GM15510 (cell line): ENCODE measurements around the gene RNASE8.

Experiments used
- POLR2A ChIP-seq: IDR thresholded peaks from 3 replicates; pipeline ENCODE4 v1.6.1; 2011; ENCODE audit warnings: borderline replicate concordance; ENCODE audit not compliant: insufficient read length; ENCODE audit errors: extremely low read depth

RNASE8 gene

GRCh38 chr14:21039585-21040369 is 17.8 kb upstream of the RNASE8 start:
- TF ChIP-seq POLR2A: no peak

DNA sequence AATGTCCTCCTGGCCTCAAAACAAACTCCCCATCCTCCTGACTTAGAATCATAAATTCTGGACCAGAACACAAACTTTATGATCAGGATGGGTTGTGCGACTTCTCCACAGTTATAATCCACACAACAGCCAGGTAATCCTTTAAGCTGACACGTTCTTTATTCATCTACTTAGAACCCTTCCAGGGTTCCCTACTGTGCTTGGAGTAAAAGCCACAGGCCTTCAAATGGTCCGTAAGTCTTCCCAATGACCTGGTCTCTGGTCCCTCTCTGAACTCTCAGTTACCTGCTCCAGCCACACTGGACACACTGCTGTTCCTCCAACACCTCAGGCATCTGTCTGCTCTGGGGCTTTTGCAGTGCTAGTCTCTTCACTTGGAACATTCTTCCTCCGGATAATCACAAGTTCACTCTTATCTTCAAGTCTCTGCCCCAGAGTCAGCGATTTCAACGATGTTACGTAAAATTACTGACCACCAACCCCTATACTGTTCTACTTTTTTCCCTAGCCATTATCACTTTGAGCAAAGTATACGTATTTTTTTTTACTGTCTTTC is 17.2 kb upstream of the RNASE8 start:
- TF ChIP-seq POLR2A: no peak

- no peak for TF ChIP-seq POLR2A
Measured at GRCh38 chr14:21041676-21042433, 15.8 kb upstream of the RNASE8 start, which contains the start of gene RNASE7. Gene RNASE7 (plus strand): TSS chr14:21042362. CDS start chr14:21042993, 631 bp downstream.

DNA sequence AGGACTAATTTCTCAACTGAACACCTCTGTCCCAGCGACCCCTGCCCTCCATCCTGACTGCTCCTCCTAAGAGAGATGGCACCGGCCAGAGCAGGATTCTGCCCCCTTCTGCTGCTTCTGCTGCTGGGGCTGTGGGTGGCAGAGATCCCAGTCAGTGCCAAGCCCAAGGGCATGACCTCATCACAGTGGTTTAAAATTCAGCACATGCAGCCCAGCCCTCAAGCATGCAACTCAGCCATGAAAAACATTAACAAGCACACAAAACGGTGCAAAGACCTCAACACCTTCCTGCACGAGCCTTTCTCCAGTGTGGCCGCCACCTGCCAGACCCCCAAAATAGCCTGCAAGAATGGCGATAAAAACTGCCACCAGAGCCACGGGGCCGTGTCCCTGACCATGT is 14.7 kb upstream of the RNASE8 start:
- TF ChIP-seq POLR2A: no peak

GRCh38 chr14:21043387-21043973 is 14.1 kb upstream of the RNASE8 start:
- no peak for TF ChIP-seq POLR2A

- no peak for TF ChIP-seq POLR2A
Measured at GRCh38 chr14:21043974-21044618, 13.5 kb upstream of the RNASE8 start.

GRCh38 chr14:21047378-21047781 is 10.2 kb upstream of the RNASE8 start:
- no peak for TF ChIP-seq POLR2A

GRCh38 chr14:21048638-21049037 is 9.0 kb upstream of the RNASE8 start:
- TF ChIP-seq POLR2A: no peak

DNA sequence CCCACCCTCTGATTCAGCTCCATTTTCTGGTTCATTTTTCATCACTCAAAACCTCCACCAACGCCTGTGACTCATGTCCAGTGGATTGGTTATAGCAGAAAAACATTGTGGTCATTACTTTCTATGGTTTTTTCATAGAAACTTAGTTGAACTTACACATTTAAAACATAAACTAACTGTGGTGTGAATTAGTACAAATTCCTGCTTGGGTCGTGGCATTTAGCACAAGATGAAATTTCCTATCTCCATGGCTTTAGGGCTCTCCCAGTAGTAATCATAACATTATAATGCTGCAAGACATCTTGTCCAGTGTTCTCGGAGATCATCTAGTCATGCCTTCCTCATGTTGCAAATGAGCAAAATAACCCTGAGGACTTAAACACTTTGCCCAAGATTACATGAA is 8.3 kb upstream of the RNASE8 start:
- TF ChIP-seq POLR2A: no peak

DNA sequence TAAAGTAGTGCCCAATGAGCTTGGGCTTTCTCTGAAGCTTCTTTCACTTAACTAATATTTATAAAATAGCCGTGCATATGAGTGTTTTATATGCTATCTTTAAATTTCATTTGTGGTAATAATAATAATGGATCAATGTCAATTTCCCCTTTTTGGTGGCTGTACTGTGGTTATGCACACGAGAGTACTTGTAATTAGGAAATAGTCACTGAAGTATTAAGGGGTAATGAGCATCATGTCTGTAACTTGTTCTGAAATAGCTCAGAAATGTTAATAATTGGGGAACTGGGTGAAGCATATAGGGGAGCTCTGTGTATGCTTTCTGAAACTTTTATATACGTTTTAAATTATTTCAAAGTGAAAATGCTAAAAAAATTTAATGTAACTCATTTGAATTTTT is 7.0 kb upstream of the RNASE8 start:
- TF ChIP-seq POLR2A: no peak

DNA sequence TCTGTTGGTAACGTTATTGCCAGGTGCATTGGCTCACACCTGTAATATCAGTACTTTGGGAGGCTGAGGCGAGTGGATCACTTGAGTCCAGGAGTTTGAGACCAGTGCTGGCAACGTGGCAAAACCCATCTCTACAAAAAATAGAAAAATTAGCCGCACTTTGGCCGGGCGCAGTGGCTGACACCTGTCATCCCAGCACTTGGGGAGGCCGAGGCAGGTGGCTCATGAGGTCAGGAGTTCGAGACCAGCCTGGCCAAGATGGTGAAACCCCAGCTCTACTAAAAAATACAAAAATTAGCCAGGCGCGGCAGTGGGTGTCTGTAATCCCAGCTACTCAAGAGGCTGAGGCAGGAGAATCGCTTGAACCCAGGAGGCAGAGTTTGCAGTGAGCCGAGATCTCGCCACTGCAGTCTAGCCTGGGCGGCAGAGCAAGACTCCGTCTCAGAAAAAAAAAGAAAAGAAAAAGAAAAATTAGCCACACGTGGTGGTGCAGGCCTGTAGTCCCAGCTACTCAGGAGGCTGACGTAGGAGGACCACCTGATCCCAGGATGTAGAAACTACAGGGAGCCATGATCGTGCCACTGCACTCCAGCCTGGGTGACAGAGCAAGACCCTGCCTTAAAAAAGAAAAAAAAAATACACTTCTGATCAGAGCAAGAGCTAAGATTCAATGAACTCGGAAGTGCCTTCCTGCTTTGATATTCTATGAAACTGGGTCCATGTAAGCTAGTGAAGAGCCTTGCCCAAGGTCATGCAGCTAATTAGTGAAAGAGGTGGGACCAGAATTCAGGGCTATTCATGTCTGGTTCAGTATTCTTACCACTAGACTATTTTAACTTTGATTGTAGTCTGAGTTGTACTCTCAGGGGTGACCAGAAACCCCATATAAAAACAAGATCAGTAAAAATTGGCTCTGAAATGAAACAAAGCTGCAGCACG is 4.2 kb upstream of the RNASE8 start:
- no peak for TF ChIP-seq POLR2A

- no peak for TF ChIP-seq POLR2A
Measured at GRCh38 chr14:21054123-21054767, 3.4 kb upstream of the RNASE8 start.

DNA sequence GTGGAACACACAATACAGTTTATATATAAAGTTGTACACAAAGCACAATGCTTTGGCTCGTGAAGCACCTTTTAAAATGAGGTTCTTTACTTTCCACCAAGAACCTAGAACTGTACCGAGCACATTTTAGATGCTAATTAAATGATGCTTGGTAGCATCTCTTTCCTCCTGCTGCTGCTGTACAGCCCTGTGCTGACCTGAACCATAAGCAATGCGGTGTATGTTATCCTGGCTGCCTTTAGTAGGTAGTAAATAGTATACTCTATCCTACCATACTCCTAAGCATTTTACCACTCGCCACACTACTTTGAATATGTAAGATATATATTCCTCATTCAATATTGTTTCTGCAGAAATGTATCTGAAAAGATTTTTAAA is 2.9 kb upstream of the RNASE8 start:
- TF ChIP-seq POLR2A: no peak
